Measurements from ENCODE around the gene GAS2L1. TPM values are rescaled to one million over a fixed set of nuclear protein-coding genes. Genes with fewer than 3 reads are reported as not detected.

GAS2L1 gene
- total RNA-seq, 2 donors from 2014 or later = 22.2 to 24.9 TPM

GRCh38 chr22:29259253-29259899, 47.1 kb upstream of the GAS2L1 start:
- Mint-ChIP-seq H3K4me1 (no peaks in the 10 kb centered on the region), H3K27me3 (ENCODE audit: insufficient read depth) (no peaks in the 10 kb centered on the region), H3K9me3 (no peaks in the 10 kb centered on the region), H3K36me3 (ENCODE audit: low read depth) (peaks cover 7% of the 10 kb centered on the region), H3K27ac (peak overlapping the region; percentile 70), H3K4me3 (no peak overlapping the region)
- Histone ChIP-seq H3K9ac (ENCODE audit: extremely low read depth, low read length, poor library complexity, severe bottlenecking) (no peak overlapping the region), H3K4me1 (ENCODE audit: control insufficient read depth, insufficient read depth, low read length) (no peaks in the 10 kb centered on the region), H3K27ac (ENCODE audit: low read depth, low read length) (no peak overlapping the region), H3K4me3 (ENCODE audit: low read length) (no peak overlapping the region), H3K27me3 (ENCODE audit: control insufficient read depth, insufficient read depth, low read length, poor library complexity, severe bottlenecking) (no peaks in the 10 kb centered on the region), H3K36me3 (ENCODE audit: control insufficient read depth, insufficient read depth, low read length) (peaks cover 7% of the 10 kb centered on the region), H3K9me3 (ENCODE audit: control insufficient read depth, low read length) (no peaks in the 10 kb centered on the region)
- TF ChIP-seq CTCF (conservative IDR thresholded peaks at IDR 0.05) = peak; percentile 68
- 85 to 91% methylated on average over 9 to 11 of the region's 11 CpGs for WGBS, 2 experiments (ENCODE audit: insufficient coverage in 1 of 2, insufficient read length in 1 of 2)
- DNase-seq = peak; percentile 82

GRCh38 chr22:29260031-29260560, 46.4 kb upstream of the GAS2L1 start:
- H3K9me3 Mint-ChIP-seq = no peaks in the 10 kb centered on the region
- peaks cover 11% of the 10 kb centered on the region for H3K36me3 ChIP-seq (ENCODE audit: control insufficient read depth, insufficient read depth, low read length)
- H3K27me3 Mint-ChIP-seq (ENCODE audit: insufficient read depth) = no peaks in the 10 kb centered on the region
- H3K27ac ChIP-seq (ENCODE audit: low read depth, low read length) = no peak overlapping the region
- no peaks in the 10 kb centered on the region for H3K27me3 ChIP-seq (ENCODE audit: control insufficient read depth, insufficient read depth, low read length, poor library complexity, severe bottlenecking)
- no peak overlapping the region for H3K4me3 Mint-ChIP-seq
- no peak overlapping the region for H3K27ac Mint-ChIP-seq
- DNase-seq = peak; percentile 42
- no peaks in the 10 kb centered on the region for H3K9me3 ChIP-seq (ENCODE audit: control insufficient read depth, low read length)
- peaks cover 10% of the 10 kb centered on the region for H3K36me3 Mint-ChIP-seq (ENCODE audit: low read depth)
- no peak overlapping the region for H3K9ac ChIP-seq (ENCODE audit: extremely low read depth, low read length, poor library complexity, severe bottlenecking)
- TF ChIP-seq CTCF (conservative IDR thresholded peaks at IDR 0.05) = no peak
- no peak overlapping the region for H3K4me3 ChIP-seq (ENCODE audit: low read length)
- no peaks in the 10 kb centered on the region for H3K4me1 Mint-ChIP-seq
- WGBS, 2 experiments (ENCODE audit: insufficient coverage in 1 of 2, insufficient read length in 1 of 2) = 92 to 96% methylated on average over 2 to 13 of the region's 13 CpGs
- H3K4me1 ChIP-seq (ENCODE audit: control insufficient read depth, insufficient read depth, low read length) = no peaks in the 10 kb centered on the region

GRCh38 chr22:29260601-29261315, 45.7 kb upstream of the GAS2L1 start:
- Histone ChIP-seq H3K9me3 (ENCODE audit: control insufficient read depth, low read length) (no peaks in the 10 kb centered on the region), H3K27ac (ENCODE audit: low read depth, low read length) (no peak overlapping the region), H3K27me3 (ENCODE audit: control insufficient read depth, insufficient read depth, low read length, poor library complexity, severe bottlenecking) (no peaks in the 10 kb centered on the region), H3K9ac (ENCODE audit: extremely low read depth, low read length, poor library complexity, severe bottlenecking) (no peak overlapping the region), H3K4me1 (ENCODE audit: control insufficient read depth, insufficient read depth, low read length) (peaks cover 2% of the 10 kb centered on the region), H3K4me3 (ENCODE audit: low read length) (no peak overlapping the region), H3K36me3 (ENCODE audit: control insufficient read depth, insufficient read depth, low read length) (peaks cover 18% of the 10 kb centered on the region)
- H3K9me3 Mint-ChIP-seq = no peaks in the 10 kb centered on the region
- H3K36me3 Mint-ChIP-seq (ENCODE audit: low read depth) = peaks cover 12% of the 10 kb centered on the region
- no peaks in the 10 kb centered on the region for H3K4me1 Mint-ChIP-seq
- DNase-seq = no peak
- peak overlapping the region; percentile 13 for H3K27ac Mint-ChIP-seq
- no peaks in the 10 kb centered on the region for H3K27me3 Mint-ChIP-seq (ENCODE audit: insufficient read depth)
- no peak for TF ChIP-seq CTCF (conservative IDR thresholded peaks at IDR 0.05)
- 96% methylated on average over 14 to 17 of the region's 17 CpGs for WGBS, 2 experiments (ENCODE audit: insufficient coverage in 1 of 2, insufficient read length in 1 of 2)
- no peak overlapping the region for H3K4me3 Mint-ChIP-seq
